ENCODE results near the gene UNC119B. TPM values are rescaled to one million over a fixed set of nuclear protein-coding genes. Genes with fewer than 3 reads are reported as not detected.
A peak's percentile ranks its signal among the peaks of the same experiment; 100 is the strongest.

The UNC119B gene
- total RNA-seq, 1 donor from 2014 or later, result 80.0 TPM

DNA sequence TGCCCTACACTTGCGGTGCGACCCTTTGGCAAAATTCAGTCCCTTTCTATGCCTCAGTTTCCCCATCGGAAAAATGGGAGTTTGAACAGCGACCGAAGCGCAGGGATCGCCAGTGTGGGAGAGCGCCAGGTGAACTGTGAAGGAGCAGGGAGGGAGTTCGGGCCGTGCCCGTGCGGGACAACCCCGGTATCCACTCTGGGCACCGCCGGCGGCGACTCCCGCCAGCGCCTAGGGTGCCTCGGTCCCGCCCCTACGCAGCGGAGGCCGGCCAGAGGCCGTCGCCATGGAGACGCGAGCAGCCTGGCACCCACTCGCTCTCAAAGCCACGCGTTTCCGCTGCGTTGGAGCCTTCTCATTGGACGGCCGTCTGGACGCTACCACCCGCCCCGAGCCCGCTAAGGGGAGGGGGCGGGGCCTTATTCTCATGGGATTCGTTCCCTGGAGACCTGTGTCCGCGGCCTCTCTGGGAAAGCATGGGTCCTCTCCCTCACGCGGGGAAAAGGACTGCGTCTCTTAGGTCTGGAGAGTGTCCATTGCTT is 24.0 kb upstream of the UNC119B start:
- TF ChIP-seq, protein P1, sequence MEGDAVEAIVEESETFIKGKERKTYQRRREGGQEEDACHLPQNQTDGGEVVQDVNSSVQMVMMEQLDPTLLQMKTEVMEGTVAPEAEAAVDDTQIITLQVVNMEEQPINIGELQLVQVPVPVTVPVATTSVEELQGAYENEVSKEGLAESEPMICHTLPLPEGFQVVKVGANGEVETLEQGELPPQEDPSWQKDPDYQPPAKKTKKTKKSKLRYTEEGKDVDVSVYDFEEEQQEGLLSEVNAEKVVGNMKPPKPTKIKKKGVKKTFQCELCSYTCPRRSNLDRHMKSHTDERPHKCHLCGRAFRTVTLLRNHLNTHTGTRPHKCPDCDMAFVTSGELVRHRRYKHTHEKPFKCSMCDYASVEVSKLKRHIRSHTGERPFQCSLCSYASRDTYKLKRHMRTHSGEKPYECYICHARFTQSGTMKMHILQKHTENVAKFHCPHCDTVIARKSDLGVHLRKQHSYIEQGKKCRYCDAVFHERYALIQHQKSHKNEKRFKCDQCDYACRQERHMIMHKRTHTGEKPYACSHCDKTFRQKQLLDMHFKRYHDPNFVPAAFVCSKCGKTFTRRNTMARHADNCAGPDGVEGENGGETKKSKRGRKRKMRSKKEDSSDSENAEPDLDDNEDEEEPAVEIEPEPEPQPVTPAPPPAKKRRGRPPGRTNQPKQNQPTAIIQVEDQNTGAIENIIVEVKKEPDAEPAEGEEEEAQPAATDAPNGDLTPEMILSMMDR (conservative IDR thresholded peaks at IDR 0.05), result no peak
- Mint-ChIP-seq H3K27me3 (ENCODE audit: low read depth) (no peaks in the 10 kb centered on the region), H3K27ac (ENCODE audit: unreplicated experiment) (peak overlapping the region; percentile 96), H3K4me1 (peaks cover 34% of the 10 kb centered on the region), H3K9me3 (no peaks in the 10 kb centered on the region), H3K36me3 (ENCODE audit: low read depth) (no peaks in the 10 kb centered on the region), H3K4me3 (peak overlapping the region; percentile 99)
- DNase-seq (ENCODE audit: low read depth, low spot score), result peak; percentile 92

DNA sequence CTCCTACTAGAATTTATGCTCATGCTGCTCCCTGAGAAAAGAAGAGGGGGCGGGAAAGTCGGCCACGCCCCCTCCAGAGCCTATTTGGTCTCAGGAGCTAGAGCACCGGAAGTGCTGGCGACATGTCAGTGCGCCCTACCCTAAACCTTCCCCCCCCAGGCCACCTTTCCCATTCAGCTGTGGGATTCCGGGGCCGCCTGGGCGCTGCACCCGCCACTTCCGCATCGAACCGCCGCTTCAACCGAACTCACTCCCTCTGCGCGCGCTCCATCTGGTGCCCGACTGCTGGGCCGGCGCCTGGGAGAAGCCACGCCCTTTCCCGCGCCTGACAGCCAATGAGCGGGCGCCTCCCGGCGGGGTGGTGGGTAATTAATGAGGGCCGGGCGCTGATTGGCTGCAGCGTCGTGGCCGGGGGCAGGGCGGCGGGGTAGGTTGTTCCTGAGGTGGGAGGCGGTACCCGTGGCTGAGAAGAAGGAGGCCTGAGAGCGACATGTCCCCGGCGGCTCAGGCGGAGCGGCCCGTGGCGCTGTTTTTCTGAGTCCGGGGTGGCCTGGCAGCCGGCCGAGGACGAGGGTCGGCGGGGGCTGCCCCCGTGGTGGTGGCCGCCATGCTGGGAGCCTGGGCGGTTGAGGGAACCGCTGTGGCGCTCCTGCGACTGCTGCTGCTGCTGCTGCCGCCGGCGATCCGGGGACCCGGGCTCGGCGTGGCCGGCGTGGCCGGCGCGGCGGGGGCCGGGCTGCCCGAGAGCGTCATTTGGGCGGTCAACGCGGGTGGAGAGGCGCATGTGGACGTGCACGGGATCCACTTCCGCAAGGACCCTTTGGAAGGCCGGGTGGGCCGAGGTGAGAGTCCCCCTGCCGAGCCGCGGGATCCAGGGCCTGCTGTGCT is 23.3 kb upstream of the UNC119B start, which contains the start of gene MLEC:
Gene MLEC (plus strand): TSS at position 460 of the 888 bp plus-strand sequence. CDS start 148 bp downstream, at position 608.
- Mint-ChIP-seq H3K27ac (ENCODE audit: unreplicated experiment) (peak within 1 kb of the TSS; percentile 96), H3K4me3 (peak within 1 kb of the TSS; percentile 99), H3K27me3 (ENCODE audit: low read depth) (no peaks in the 10 kb centered on the region), H3K36me3 (ENCODE audit: low read depth) (no peaks in the 10 kb centered on the region), H3K9me3 (no peaks in the 10 kb centered on the region), H3K4me1 (peaks cover 40% of the 10 kb centered on the region)
- TF ChIP-seq, protein P1 (conservative IDR thresholded peaks at IDR 0.05), result no peak
- peak; percentile 98 for DNase-seq (ENCODE audit: low read depth, low spot score)

DNA sequence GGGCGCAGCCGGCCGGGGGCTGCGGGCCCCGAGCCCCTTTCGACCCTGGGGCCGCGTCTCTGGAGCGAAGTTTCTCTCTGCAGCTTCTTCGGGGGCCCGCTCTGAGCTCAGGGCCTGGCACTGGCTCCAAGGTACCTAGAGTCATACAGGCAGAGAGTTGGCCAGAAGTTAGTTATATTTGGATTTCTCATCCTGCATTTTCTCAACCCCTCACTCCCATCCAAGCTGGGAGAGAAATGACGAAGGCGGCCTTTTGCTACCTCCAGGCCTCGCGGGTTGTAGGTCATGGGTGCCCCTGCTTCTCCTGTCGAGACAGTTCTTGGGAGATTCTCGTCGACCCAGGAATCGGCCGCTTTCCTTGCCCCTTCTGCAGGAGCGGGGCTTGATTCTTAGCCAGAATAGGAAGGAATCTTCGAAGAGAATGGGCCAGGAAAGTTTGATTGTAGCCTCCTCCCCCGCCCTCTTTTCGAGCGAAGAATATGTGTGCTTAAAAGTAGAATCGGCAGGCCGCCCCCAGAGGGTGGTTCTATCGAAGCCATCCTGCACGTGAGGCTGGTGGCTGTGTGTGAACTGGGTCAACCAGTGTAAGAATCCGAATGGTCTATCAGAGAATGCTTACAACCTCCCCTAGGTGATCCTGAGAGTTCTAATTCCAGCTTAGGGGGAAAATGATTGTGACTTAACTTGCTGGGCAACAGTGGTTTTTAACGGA is 22.5 kb upstream of the UNC119B start:
- Mint-ChIP-seq H3K27me3 (ENCODE audit: low read depth) (no peaks in the 10 kb centered on the region), H3K4me3 (peak overlapping the region; percentile 97), H3K27ac (ENCODE audit: unreplicated experiment) (peak overlapping the region; percentile 58), H3K9me3 (no peaks in the 10 kb centered on the region), H3K36me3 (ENCODE audit: low read depth) (no peaks in the 10 kb centered on the region), H3K4me1 (peaks cover 48% of the 10 kb centered on the region)
- TF ChIP-seq, protein P1 (conservative IDR thresholded peaks at IDR 0.05), result no peak
- DNase-seq (ENCODE audit: low read depth, low spot score), result no peak

DNA sequence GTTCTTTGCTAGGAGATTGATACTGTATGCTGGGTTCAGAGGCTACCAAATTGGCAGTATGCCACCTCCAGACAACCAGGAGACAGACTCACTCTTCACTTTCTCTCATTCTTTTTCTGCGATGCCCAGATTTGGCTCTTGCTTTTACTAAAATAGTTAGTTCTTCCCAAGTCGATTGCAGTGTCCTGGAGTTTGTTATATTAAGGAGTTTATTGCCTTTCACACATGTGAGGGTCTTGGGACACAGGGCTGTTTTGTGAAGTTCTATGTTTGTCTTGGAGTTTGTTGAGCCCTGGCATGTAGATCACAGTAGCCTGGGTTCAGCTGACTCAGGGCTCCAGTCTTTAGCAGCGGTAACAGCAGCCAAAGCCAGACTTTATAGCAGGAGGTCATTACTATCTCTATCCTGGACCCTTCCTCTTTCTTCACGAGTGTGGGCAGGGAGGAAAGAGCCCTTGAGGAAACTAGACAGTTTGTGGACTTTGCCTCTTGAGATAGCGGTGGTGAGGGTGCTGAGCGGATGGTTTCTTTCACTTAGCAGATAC is 21.7 kb upstream of the UNC119B start:
- Mint-ChIP-seq H3K36me3 (ENCODE audit: low read depth) (no peaks in the 10 kb centered on the region), H3K4me1 (peaks cover 57% of the 10 kb centered on the region), H3K9me3 (no peaks in the 10 kb centered on the region), H3K27me3 (ENCODE audit: low read depth) (no peaks in the 10 kb centered on the region), H3K4me3 (peak overlapping the region; percentile 97), H3K27ac (ENCODE audit: unreplicated experiment) (peak overlapping the region; percentile 58)
- no peak for DNase-seq (ENCODE audit: low read depth, low spot score)
- TF ChIP-seq, protein P1 (conservative IDR thresholded peaks at IDR 0.05), result no peak

DNA sequence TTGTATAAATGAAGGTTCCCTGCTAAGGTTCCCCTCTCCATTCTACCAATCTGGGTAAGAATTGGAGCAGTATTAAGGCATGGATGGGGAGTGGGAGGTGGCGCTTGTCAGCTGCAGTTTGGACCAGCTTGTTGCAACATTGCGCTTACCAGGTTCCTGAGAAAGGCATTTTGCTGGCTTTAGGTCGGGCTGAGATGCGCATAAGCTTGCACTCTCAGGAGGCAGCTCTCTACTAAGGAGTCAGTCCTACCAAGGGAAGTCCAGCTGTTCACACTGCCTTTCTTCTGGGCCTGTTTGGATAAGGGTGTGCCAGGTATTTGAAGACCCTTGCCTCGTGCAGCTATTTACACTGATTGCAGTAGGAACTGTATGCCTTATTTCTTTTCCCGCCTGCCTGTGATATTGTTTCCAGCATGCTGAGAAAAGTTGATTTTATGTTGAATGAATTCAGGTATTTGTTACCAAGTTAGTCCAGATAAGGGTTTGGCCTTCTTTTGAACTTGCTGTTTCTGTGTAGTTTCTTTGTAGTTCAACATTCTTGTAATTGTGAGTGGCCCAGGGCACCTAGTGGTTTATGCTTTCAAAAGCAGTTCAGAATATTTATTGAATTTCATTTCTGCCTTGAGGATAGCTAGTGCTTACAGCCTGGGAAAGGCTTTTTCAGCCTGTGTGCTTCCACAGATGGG is 20.7 kb upstream of the UNC119B start:
- Mint-ChIP-seq H3K36me3 (ENCODE audit: low read depth) (peaks cover 3% of the 10 kb centered on the region), H3K27ac (ENCODE audit: unreplicated experiment) (no peak overlapping the region), H3K4me1 (peaks cover 66% of the 10 kb centered on the region), H3K27me3 (ENCODE audit: low read depth) (no peaks in the 10 kb centered on the region), H3K4me3 (peak overlapping the region; percentile 97), H3K9me3 (no peaks in the 10 kb centered on the region)
- DNase-seq (ENCODE audit: low read depth, low spot score), result no peak
- TF ChIP-seq, protein P1 (conservative IDR thresholded peaks at IDR 0.05), result no peak

Measured in neural crest cell (in vitro differentiated cells).